AG20443 (cell line): ENCODE measurements around the gene C1QA.
"Not testable (repeated sequence)": the region's sequence is repeated elsewhere in the genome, so short reads cannot be mapped to it uniquely, and the experiment has no call there.

Source experiments
- DNase-seq: peaks from one replicate; pipeline ENCODE4 v3.0.0; 2012; ENCODE audit warnings: low spot score, mixed read lengths

The C1QA gene

GRCh38 chr1:22641247-22641646, 4.8 kb downstream of the C1QA start:
- DNase-seq, result no peak

GRCh38 chr1:22641906-22642636, 5.6 kb downstream of the C1QA start:
- DNase-seq, result peak; percentile 92

GRCh38 chr1:22643381-22643780, 7.0 kb downstream of the C1QA start, which contains the start of gene C1QC:
C1QC (plus strand) TSS chr1:22643633; CDS start chr1:22644024, 391 bp downstream.
- DNase-seq, result no peak

GRCh38 chr1:22643928-22644327, 7.5 kb downstream of the C1QA start:
- no peak for DNase-seq

GRCh38 chr1:22645931-22646330, 9.5 kb downstream of the C1QA start:
- no peak for DNase-seq

GRCh38 chr1:22646384-22646783, 10.0 kb downstream of the C1QA start:
- DNase-seq, result no peak

- no peak for DNase-seq
Measured at GRCh38 chr1:22650089-22650693, 13.8 kb downstream of the C1QA start.

GRCh38 chr1:22651941-22652856, 15.8 kb downstream of the C1QA start:
- no peak for DNase-seq

GRCh38 chr1:22652881-22653316, 16.5 kb downstream of the C1QA start, which contains the start of gene C1QB:
C1QB (plus strand) TSS chr1:22653236; CDS start chr1:22659463, 6,227 bp downstream.
- DNase-seq, result no peak

GRCh38 chr1:22654692-22655091, 18.3 kb downstream of the C1QA start:
- DNase-seq, result no peak

- no peak for DNase-seq
Measured at GRCh38 chr1:22658385-22659163, 22.1 kb downstream of the C1QA start.

GRCh38 chr1:22660716-22661241, 24.4 kb downstream of the C1QA start:
- DNase-seq, result no peak

GRCh38 chr1:22661880-22662279, 25.5 kb downstream of the C1QA start:
- no peak for DNase-seq

- DNase-seq, result no peak
Measured at GRCh38 chr1:22662318-22662717, 25.9 kb downstream of the C1QA start.

- DNase-seq, result no peak
Measured at GRCh38 chr1:22662986-22663408, 26.6 kb downstream of the C1QA start.

- peak; percentile 62 for DNase-seq
Measured at GRCh38 chr1:22665752-22666151, 29.3 kb downstream of the C1QA start.

GRCh38 chr1:22666412-22666811, 30.0 kb downstream of the C1QA start:
- no peak for DNase-seq

- DNase-seq, result not testable (repeated sequence)
Measured at GRCh38 chr1:22668840-22669239, 32.4 kb downstream of the C1QA start.

GRCh38 chr1:22670352-22670975, 34.0 kb downstream of the C1QA start:
- DNase-seq, result no peak

- no peak for DNase-seq
Measured at GRCh38 chr1:22671999-22672398, 35.6 kb downstream of the C1QA start.
